ENCODE measurements around the gene CNIH3.

Gene CNIH3

GRCh38 chr1:224720216-224720615 is 104.1 kb downstream of the CNIH3 start:
- no peak for TF ChIP-seq CTCF (IDR thresholded peaks at IDR 0.05)
- Histone ChIP-seq H3K4me1 (no peaks in the 10 kb centered on the region), H3K9me3 (ENCODE audit: control insufficient read depth, low read length) (no peaks in the 10 kb centered on the region), H3K36me3 (ENCODE audit: control insufficient read depth, insufficient read depth, low read length) (no peaks in the 10 kb centered on the region), H2AFZ (no peak overlapping the region), H3K4me3 (ENCODE audit: low read depth, low read length) (no peak overlapping the region), H3K4me2 (ENCODE audit: low read length) (no peak overlapping the region), H3K27me3 (ENCODE audit: control insufficient read depth, insufficient read depth, low read length) (no peaks in the 10 kb centered on the region), H3K27ac (no peak overlapping the region), H3K79me2 (no peaks in the 10 kb centered on the region), H3K9ac (no peak overlapping the region)

DNA sequence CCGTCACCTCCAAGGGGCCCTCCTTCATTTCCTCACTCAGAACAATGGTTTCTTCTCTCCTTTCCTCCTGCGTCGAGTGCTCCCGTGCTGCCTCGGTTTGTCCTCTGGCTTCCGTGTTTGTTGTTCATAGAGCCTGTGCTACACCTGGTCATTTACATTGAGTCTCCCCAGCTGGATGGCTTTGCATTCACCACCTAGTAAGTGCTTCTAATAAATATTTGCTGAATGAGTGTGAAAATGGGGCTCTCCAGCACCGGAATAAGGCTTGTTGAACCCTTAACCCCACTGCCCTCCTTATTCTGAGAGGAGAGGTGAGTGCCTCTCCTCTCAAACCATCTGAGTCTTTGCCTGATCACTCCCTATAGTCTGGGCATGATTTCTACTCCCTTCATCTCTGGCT is 104.9 kb downstream of the CNIH3 start:
- no peak overlapping the region for H3K9ac ChIP-seq
- H2AFZ ChIP-seq: no peak overlapping the region
- H3K4me2 ChIP-seq (ENCODE audit: low read length): no peak overlapping the region
- TF ChIP-seq CTCF (IDR thresholded peaks at IDR 0.05): no peak
- no peaks in the 10 kb centered on the region for H3K27me3 ChIP-seq (ENCODE audit: control insufficient read depth, insufficient read depth, low read length)
- no peaks in the 10 kb centered on the region for H3K4me1 ChIP-seq
- no peak overlapping the region for H3K27ac ChIP-seq
- no peak overlapping the region for H3K4me3 ChIP-seq (ENCODE audit: low read depth, low read length)
- H3K79me2 ChIP-seq: no peaks in the 10 kb centered on the region
- H3K9me3 ChIP-seq (ENCODE audit: control insufficient read depth, low read length): no peaks in the 10 kb centered on the region
- no peaks in the 10 kb centered on the region for H3K36me3 ChIP-seq (ENCODE audit: control insufficient read depth, insufficient read depth, low read length)

GRCh38 chr1:224722838-224723237 is 106.7 kb downstream of the CNIH3 start:
- Histone ChIP-seq H3K9ac (no peak overlapping the region), H3K36me3 (ENCODE audit: control insufficient read depth, insufficient read depth, low read length) (no peaks in the 10 kb centered on the region), H3K4me1 (no peaks in the 10 kb centered on the region), H3K79me2 (no peaks in the 10 kb centered on the region), H3K4me2 (ENCODE audit: low read length) (no peak overlapping the region), H3K27ac (no peak overlapping the region), H3K4me3 (ENCODE audit: low read depth, low read length) (no peak overlapping the region), H2AFZ (no peak overlapping the region), H3K27me3 (ENCODE audit: control insufficient read depth, insufficient read depth, low read length) (no peaks in the 10 kb centered on the region), H3K9me3 (ENCODE audit: control insufficient read depth, low read length) (no peaks in the 10 kb centered on the region)
- no peak for TF ChIP-seq CTCF (IDR thresholded peaks at IDR 0.05)

- H3K4me1 ChIP-seq: no peaks in the 10 kb centered on the region
- no peak overlapping the region for H2AFZ ChIP-seq
- no peak overlapping the region for H3K9ac ChIP-seq
- no peaks in the 10 kb centered on the region for H3K9me3 ChIP-seq (ENCODE audit: control insufficient read depth, low read length)
- H3K79me2 ChIP-seq: no peaks in the 10 kb centered on the region
- H3K4me2 ChIP-seq (ENCODE audit: low read length): no peak overlapping the region
- no peak for TF ChIP-seq CTCF (IDR thresholded peaks at IDR 0.05)
- no peak overlapping the region for H3K4me3 ChIP-seq (ENCODE audit: low read depth, low read length)
- H3K36me3 ChIP-seq (ENCODE audit: control insufficient read depth, insufficient read depth, low read length): no peaks in the 10 kb centered on the region
- H3K27me3 ChIP-seq (ENCODE audit: control insufficient read depth, insufficient read depth, low read length): no peaks in the 10 kb centered on the region
- H3K27ac ChIP-seq: no peak overlapping the region
These were observed 108.4 kb downstream of the CNIH3 start for GRCh38 chr1:224724566-224724965.

DNA sequence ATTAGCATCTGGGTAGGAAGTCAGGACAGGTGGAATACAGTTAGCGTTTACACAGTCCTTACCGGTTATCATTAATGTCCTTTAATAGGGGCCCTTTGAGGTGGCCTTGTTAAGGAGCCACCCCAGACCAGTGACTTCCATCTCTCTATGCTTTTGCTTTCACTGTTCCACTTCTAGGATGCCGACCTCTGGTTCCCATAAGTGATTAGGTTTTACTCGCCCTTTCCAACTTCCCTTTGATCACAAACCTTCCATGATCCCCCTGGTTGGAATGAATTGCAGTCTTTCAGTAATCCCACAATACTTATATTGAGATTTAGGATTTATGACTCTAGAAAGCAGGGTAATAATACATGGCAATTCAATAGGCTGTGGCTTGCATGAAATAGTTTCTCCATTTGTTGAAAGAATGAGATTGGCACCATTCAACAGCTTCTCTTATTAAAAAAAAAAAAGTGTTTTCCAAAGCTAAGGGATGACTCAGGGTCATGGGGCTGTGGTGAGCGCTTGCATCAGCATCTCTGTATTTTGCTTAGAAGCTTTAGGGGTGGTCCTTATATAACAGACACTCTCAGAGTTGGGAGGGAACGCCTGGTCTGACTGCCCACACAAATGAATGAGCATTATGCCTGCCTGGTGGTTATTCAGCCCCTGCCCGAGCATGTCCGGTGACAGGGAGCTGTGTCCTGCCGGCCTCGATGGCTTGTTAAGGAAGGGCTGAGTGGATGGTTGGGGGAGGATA is 110.5 kb downstream of the CNIH3 start:
- H3K9me3 ChIP-seq (ENCODE audit: control insufficient read depth, low read length): no peaks in the 10 kb centered on the region
- no peaks in the 10 kb centered on the region for H3K36me3 ChIP-seq (ENCODE audit: control insufficient read depth, insufficient read depth, low read length)
- H3K4me2 ChIP-seq (ENCODE audit: low read length): no peak overlapping the region
- H3K9ac ChIP-seq: no peak overlapping the region
- H3K27ac ChIP-seq: no peak overlapping the region
- no peak for TF ChIP-seq CTCF (IDR thresholded peaks at IDR 0.05)
- no peaks in the 10 kb centered on the region for H3K27me3 ChIP-seq (ENCODE audit: control insufficient read depth, insufficient read depth, low read length)
- H3K79me2 ChIP-seq: no peaks in the 10 kb centered on the region
- no peak overlapping the region for H2AFZ ChIP-seq
- H3K4me1 ChIP-seq: no peaks in the 10 kb centered on the region
- no peak overlapping the region for H3K4me3 ChIP-seq (ENCODE audit: low read depth, low read length)

All from parathyroid adenoma (tissue), 2 donors.